ENCODE measurements around the gene IL1RAPL1.

The IL1RAPL1 gene

DNA sequence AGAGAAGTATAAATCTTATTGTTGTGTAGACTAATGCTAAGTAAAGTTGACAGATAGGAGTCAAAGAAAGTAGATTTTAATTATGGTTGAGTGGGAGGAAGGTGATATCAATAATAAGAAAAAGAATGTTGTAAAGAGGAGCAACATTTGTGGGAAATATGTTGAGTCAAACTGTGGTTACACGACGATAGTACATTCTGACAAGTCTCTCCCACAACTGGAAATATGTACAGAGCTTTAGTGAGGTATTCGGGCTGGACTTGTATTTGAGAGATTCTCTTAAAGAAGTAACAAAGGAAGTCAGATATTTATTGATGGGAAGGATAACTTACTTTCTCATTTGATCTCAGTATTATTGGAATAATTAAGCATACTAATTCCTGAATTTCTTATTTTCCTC lies 1102.8 kb downstream of the IL1RAPL1 start:
- TF ChIP-seq, protein P1, sequence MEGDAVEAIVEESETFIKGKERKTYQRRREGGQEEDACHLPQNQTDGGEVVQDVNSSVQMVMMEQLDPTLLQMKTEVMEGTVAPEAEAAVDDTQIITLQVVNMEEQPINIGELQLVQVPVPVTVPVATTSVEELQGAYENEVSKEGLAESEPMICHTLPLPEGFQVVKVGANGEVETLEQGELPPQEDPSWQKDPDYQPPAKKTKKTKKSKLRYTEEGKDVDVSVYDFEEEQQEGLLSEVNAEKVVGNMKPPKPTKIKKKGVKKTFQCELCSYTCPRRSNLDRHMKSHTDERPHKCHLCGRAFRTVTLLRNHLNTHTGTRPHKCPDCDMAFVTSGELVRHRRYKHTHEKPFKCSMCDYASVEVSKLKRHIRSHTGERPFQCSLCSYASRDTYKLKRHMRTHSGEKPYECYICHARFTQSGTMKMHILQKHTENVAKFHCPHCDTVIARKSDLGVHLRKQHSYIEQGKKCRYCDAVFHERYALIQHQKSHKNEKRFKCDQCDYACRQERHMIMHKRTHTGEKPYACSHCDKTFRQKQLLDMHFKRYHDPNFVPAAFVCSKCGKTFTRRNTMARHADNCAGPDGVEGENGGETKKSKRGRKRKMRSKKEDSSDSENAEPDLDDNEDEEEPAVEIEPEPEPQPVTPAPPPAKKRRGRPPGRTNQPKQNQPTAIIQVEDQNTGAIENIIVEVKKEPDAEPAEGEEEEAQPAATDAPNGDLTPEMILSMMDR (IDR thresholded peaks at IDR 0.05) = no peak

DNA sequence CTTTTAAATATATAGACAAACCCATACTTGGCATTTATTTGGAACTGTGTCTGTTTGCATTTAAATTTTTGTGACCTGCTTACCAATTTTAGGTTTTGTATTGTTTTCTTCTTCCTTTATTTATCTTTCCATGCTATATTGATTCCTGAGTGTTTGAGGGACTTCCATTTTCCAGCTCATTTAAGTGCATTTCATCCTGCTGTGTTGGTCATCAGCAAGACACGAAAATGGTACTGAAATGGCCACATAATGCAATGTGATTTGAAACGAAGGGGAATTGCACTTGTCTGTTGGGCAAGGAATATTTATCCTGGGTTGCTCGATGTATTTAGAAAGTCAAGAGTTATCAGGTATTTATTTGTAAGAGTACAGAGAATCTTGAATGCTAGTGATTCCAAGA lies 1103.8 kb downstream of the IL1RAPL1 start:
- TF ChIP-seq, protein P1 (IDR thresholded peaks at IDR 0.05) = no peak

- TF ChIP-seq, protein P1 (IDR thresholded peaks at IDR 0.05) = no peak
Measured at GRCh38 chrX:29693912-29694311, 1106.7 kb downstream of the IL1RAPL1 start.

DNA sequence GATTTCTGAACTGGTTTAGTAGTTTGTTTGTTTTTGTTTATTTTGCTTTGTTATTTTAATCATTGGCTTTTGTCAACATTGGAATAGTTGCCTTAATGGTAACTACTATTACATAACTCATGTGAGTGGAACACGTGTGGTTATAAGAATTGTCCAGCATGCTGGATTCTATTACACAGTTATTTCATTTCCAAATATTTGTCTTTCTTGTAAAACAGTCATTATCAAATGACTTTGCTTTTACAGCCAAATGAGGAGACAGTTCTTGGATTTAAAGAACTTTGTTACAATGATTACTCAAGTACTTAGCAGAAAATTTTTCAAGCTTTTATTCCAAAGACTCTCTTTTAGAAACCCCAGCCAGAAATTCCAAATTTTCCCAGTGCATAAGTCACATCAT lies 1112.0 kb downstream of the IL1RAPL1 start:
- TF ChIP-seq, protein P1 (IDR thresholded peaks at IDR 0.05) = no peak

- TF ChIP-seq, protein P1 (IDR thresholded peaks at IDR 0.05) = no peak
Measured at GRCh38 chrX:29707088-29707487, 1119.8 kb downstream of the IL1RAPL1 start.

DNA sequence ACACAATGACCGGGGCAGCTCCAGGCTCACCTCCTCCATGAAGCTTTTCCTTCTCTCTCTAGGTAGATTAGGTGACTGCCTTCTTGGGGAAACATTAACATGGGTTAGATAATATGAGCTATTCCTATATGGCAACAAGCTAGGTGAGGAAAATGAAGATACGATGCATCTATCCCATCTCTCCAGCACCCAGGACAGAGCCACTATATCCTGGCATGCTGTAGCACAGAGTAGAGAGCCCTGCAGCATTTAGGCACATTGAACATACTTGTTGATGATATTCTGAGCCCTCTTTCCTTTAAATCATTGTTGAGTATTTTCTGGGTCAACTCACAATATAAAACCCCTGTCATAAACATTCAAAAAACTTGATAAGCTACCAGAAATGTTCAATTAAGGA lies 1133.9 kb downstream of the IL1RAPL1 start:
- TF ChIP-seq, protein P1 (IDR thresholded peaks at IDR 0.05) = no peak

GRCh38 chrX:29724316-29724715 lies 1137.1 kb downstream of the IL1RAPL1 start:
- TF ChIP-seq, protein P1 (IDR thresholded peaks at IDR 0.05) = no peak

- TF ChIP-seq, protein P1 (IDR thresholded peaks at IDR 0.05) = no peak
Measured at GRCh38 chrX:29726811-29727210, 1139.6 kb downstream of the IL1RAPL1 start.

All from LNCAP (cell line).